HCT116 (cell line): ENCODE data around the gene EIF6. TPM values are rescaled to one million over a fixed set of nuclear protein-coding genes. Genes with fewer than 3 reads are reported as not detected.

ENCODE experiments used
- ATAC-seq: fragments of 200-7000 bp; cut with Tn5 transposase; 2 replicates; pipeline ENCODE4 v1.9.1; 2020; ENCODE audit warnings: mild to moderate bottlenecking, moderate library complexity
- BruUV-seq: library from RNA; stranded (reverse); fragments of 400-500 nt; replicated peaks from 2 replicates; lab custom pipeline; 2021; lab: Mats Ljungman, UMichigan
- CTCF ChIA-PET: fragments of 300-600 bp; sonication (Branson Sonifier 250); formaldehyde crosslinking; loops from one replicate; lab custom pipeline; 2021; ENCODE audit warnings: antibody characterized with exemption; lab: Charles Lee
- POLR2A ChIA-PET: fragments of 300-600, 350-600 bp; sonication (Branson Sonifier 250); formaldehyde crosslinking; loops from one replicate; lab custom pipeline; 2021; ENCODE audit warnings: antibody characterized with exemption; lab: Charles Lee
- RAD21 ChIA-PET, 2 experiments: fragments of 300-600 bp; sonication (Branson Sonifier 250); formaldehyde crosslinking; loops; one replicate each; lab custom pipeline; 2023; ENCODE audit warnings: low total read pairs in 2 of 2; ENCODE audit not compliant: uncharacterized antibody in 2 of 2, unreplicated experiment in 2 of 2, low non-redundant PET in 1 of 2; lab: Charles Lee
- DNase-seq: peaks from one replicate; pipeline ENCODE4 v3.0.0-alpha.2; 2010; ENCODE audit warnings: low read depth, low spot score
- H2AFZ ChIP-seq: fragments of 200-600 bp; shearing (Covaris generic), sonication (generic); 2 replicates; pipeline ENCODE4 v1.6.1; 2017; ENCODE audit warnings: low read depth, mixed run types, mixed read lengths, antibody characterized with exemption, low read length; ENCODE audit not compliant: poor library complexity, severe bottlenecking
- H3K27ac ChIP-seq: 2 replicates; pipeline ENCODE4 v1.5.1; 2012; ENCODE audit warnings: low read depth, low read length
- H3K27me3 ChIP-seq: fragments of 200-600 bp; sonication (generic); 2 replicates; pipeline ENCODE4 v1.6.1; 2016; ENCODE audit warnings: mixed run types, low read length, mixed read lengths; ENCODE audit not compliant: insufficient read depth
- H3K36me3 ChIP-seq, 2 experiments: fragments of 200-500 bp in 1 of 2; fragments of 200-600 bp in 1 of 2; sonication (Bioruptor generic) in 1 of 2; sonication (generic) in 1 of 2; 2 replicates each; pipeline versions ENCODE4 v1.5.1 to v1.6.1; 2014 to 2016; ENCODE audit warnings: low read length in 2 of 2, inconsistent platforms in 1 of 2, mixed read lengths in 1 of 2, mixed run types in 1 of 2; ENCODE audit not compliant: insufficient read depth in 2 of 2, control insufficient read depth in 1 of 2
- H3K4me1 ChIP-seq, 2 experiments: fragments of 200-600 bp in 1 of 2; sonication (generic) in 1 of 2; 2 replicates each; pipeline versions ENCODE4 v1.5.1 to v1.6.1; 2012 to 2017; ENCODE audit warnings: low read length in 2 of 2, inconsistent platforms in 1 of 2, mild to moderate bottlenecking in 1 of 2, mixed read lengths in 1 of 2, mixed run types in 1 of 2, moderate library complexity in 1 of 2; ENCODE audit not compliant: insufficient read depth in 2 of 2, control insufficient read depth in 1 of 2
- H3K4me2 ChIP-seq: fragments of 200-600 bp; sonication (generic); 2 replicates; pipeline ENCODE4 v1.6.1; 2017; ENCODE audit warnings: mixed run types, low read length, mixed read lengths
- H3K4me3 ChIP-seq, 2 experiments: fragments of 200-600 bp in 1 of 2; sonication (generic) in 1 of 2; replicated peaks in 1 of 2; 2 replicates each; pipeline ENCODE4 v1.5.1; 2011 to 2016; ENCODE audit warnings: low read length in 2 of 2, control low read depth in 1 of 2, low read depth in 1 of 2, mild to moderate bottlenecking in 1 of 2, mixed read lengths in 1 of 2, mixed run types in 1 of 2
- H3K79me2 ChIP-seq: fragments of 200-600 bp; sonication (generic); 2 replicates; pipeline ENCODE4 v1.6.1; 2017; ENCODE audit warnings: mild to moderate bottlenecking, mixed run types, low read length, moderate library complexity, mixed read lengths; ENCODE audit not compliant: insufficient read depth
- H3K9ac ChIP-seq: fragments of 200-600 bp; sonication (generic); 2 replicates; pipeline ENCODE4 v1.6.1; 2016; ENCODE audit warnings: low read length, mixed read lengths
- H3K9me2 ChIP-seq: fragments of 200-600 bp; sonication (generic), shearing (Covaris generic); 2 replicates; pipeline ENCODE4 v1.6.1; 2017; ENCODE audit warnings: mixed run types, mild to moderate bottlenecking, moderate library complexity; ENCODE audit not compliant: insufficient read depth
- H3K9me3 ChIP-seq, 2 experiments: fragments of 200-500 bp in 1 of 2; fragments of 200-600 bp in 1 of 2; sonication (Bioruptor generic) in 1 of 2; sonication (generic) in 1 of 2; 2 replicates each; pipeline ENCODE4 v1.6.1; 2014 to 2017; ENCODE audit warnings: low read length in 2 of 2, mixed read lengths in 2 of 2, inconsistent platforms in 1 of 2, low read depth in 1 of 2, mild to moderate bottlenecking in 1 of 2, mixed run types in 1 of 2, moderate library complexity in 1 of 2; ENCODE audit not compliant: control insufficient read depth in 1 of 2, insufficient read depth in 1 of 2
- H4K20me1 ChIP-seq: fragments of 200-600 bp; sonication (generic), shearing (Covaris generic); 2 replicates; pipeline ENCODE4 v1.6.1; 2017; ENCODE audit warnings: mixed run types, mild to moderate bottlenecking, moderate library complexity; ENCODE audit not compliant: insufficient read depth
- CBX3 ChIP-seq: IDR thresholded peaks from 2 replicates; pipeline ENCODE4 v1.6.1; 2012; ENCODE audit warnings: low read depth
- CEBPB ChIP-seq: IDR thresholded peaks from 2 replicates; pipeline ENCODE4 v1.6.1; 2012; ENCODE audit warnings: low read depth
- ELF1 ChIP-seq: IDR thresholded peaks from 2 replicates; pipeline ENCODE4 v1.6.1; 2012; ENCODE audit warnings: low read depth, borderline replicate concordance
- EZH2 ChIP-seq: fragments of 200-600 bp; sonication (generic); IDR thresholded peaks from 2 replicates; pipeline ENCODE4 v1.6.1; 2017; ENCODE audit warnings: antibody characterized with exemption, mixed run types
- EZH2phosphoT487 ChIP-seq: fragments of 200-600 bp; IDR thresholded peaks from 2 replicates; pipeline ENCODE4 v1.6.1; 2018; ENCODE audit warnings: antibody characterized with exemption, borderline replicate concordance
- FOSL1 ChIP-seq: IDR thresholded peaks from 2 replicates; pipeline ENCODE4 v1.6.1; 2012; ENCODE audit warnings: low read depth
- JUND ChIP-seq: IDR thresholded peaks from 2 replicates; pipeline ENCODE4 v1.6.1; 2012
- POLR2A ChIP-seq: IDR thresholded peaks from 2 replicates; pipeline ENCODE4 v1.7.0; 2011; ENCODE audit warnings: borderline replicate concordance; ENCODE audit not compliant: insufficient read depth, insufficient read length; ENCODE audit errors: extremely low read depth
- POLR2AphosphoS5 ChIP-seq: IDR thresholded peaks from 2 replicates; pipeline ENCODE4 v1.6.1; 2011; ENCODE audit warnings: mild to moderate bottlenecking, low read depth, low read length, moderate library complexity
- RAD21 ChIP-seq: IDR thresholded peaks from 2 replicates; pipeline ENCODE4 v1.6.1; 2012; ENCODE audit warnings: low read depth, mild to moderate bottlenecking
- SIN3A ChIP-seq: IDR thresholded peaks from 2 replicates; pipeline ENCODE4 v1.6.1; 2012; ENCODE audit warnings: low read depth
- SP1 ChIP-seq: IDR thresholded peaks from 2 replicates; pipeline ENCODE4 v1.6.1; 2012; ENCODE audit warnings: low read depth
- SRF ChIP-seq: IDR thresholded peaks from 2 replicates; pipeline ENCODE4 v1.6.1; 2012; ENCODE audit warnings: low read depth
- TCF7L2 ChIP-seq: IDR thresholded peaks from 2 replicates; pipeline ENCODE4 v1.7.0; 2011; ENCODE audit warnings: borderline replicate concordance, inconsistent platforms; ENCODE audit not compliant: insufficient read depth, insufficient read length; ENCODE audit errors: extremely low read depth
- YY1 ChIP-seq: IDR thresholded peaks from 2 replicates; pipeline ENCODE4 v1.6.1; 2011; ENCODE audit warnings: low read length, low read depth, moderate library complexity, mild to moderate bottlenecking; ENCODE audit not compliant: insufficient replicate concordance; ENCODE audit errors: extremely low read depth
- ZFX ChIP-seq: fragments of 450-650 bp; IDR thresholded peaks from 2 replicates; pipeline ENCODE4 v1.6.1; 2017
- intact Hi-C: fragments of 100-400 bp; cut with micrococcal nuclease; formaldehyde crosslinking; loops from 2 replicates; pipeline ENCODE4 v1.10.0; 2022
- total RNA-seq: library from RNA; stranded (reverse); gene quantifications from one replicate; pipeline ENCODE4 v1.2.1, GENCODE V29; 2021; ENCODE audit not compliant: unreplicated experiment
- TF ChIP-seq, protein P1 (sequence below): IDR thresholded peaks from 2 replicates; pipeline ENCODE4 v1.6.1; 2012
- TF ChIP-seq, protein P2 (sequence below): IDR thresholded peaks from 2 replicates; pipeline ENCODE4 v1.6.1; 2011; ENCODE audit warnings: mild to moderate bottlenecking, low read length, moderate library complexity; ENCODE audit not compliant: insufficient replicate concordance; ENCODE audit errors: extremely low read depth

Gene EIF6
- total RNA-seq, 1 experiment from 2014 or later, result 209 TPM

DNA sequence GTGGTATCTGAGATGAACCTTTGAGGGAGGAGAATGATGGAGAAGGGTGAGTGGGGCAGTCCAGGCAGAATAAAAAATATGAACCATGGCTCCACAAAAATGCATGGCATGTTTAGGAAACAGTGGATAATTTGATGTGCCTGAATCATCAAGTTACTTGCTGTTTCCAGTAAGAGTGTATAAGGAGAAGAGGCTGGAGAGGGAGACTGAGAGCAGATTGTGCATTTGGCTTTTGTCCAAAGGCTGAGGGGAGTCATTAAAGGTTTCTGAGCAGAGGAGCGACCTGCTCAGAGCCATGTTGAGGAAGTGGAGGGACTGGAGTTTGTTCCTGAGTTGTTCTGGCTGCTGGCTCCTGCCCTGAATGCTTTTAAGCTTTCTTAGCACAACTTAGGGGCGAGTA is 52.0 kb downstream of the EIF6 start:
- ChIA-PET CTCF (no interaction called here), RAD21 (no interaction called here), POLR2A (no interaction called here)
- intact Hi-C loops, result no loop called here
- DNase-seq (no peak), ATAC-seq (no peak)
- H3K4me3 ChIP-seq, result no peak overlapping the region
- TF ChIP-seq SRF, result no peak
- no peak for TF ChIP-seq SIN3A
- no peak for TF ChIP-seq CEBPB
- no peak for TF ChIP-seq YY1
- TF ChIP-seq SP1, result no peak
- no peak for TF ChIP-seq RAD21
- no peak for TF ChIP-seq FOSL1
- TF ChIP-seq ZFX, result no peak
- no peak for TF ChIP-seq CBX3
- TF ChIP-seq, protein P1, sequence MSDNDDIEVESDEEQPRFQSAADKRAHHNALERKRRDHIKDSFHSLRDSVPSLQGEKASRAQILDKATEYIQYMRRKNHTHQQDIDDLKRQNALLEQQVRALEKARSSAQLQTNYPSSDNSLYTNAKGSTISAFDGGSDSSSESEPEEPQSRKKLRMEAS, result no peak
- no peak for TF ChIP-seq EZH2phosphoT487
- no peak for TF ChIP-seq POLR2AphosphoS5
- no peak for TF ChIP-seq ELF1
- TF ChIP-seq TCF7L2, result no peak
- TF ChIP-seq JUND, result no peak
- TF ChIP-seq, protein P2, sequence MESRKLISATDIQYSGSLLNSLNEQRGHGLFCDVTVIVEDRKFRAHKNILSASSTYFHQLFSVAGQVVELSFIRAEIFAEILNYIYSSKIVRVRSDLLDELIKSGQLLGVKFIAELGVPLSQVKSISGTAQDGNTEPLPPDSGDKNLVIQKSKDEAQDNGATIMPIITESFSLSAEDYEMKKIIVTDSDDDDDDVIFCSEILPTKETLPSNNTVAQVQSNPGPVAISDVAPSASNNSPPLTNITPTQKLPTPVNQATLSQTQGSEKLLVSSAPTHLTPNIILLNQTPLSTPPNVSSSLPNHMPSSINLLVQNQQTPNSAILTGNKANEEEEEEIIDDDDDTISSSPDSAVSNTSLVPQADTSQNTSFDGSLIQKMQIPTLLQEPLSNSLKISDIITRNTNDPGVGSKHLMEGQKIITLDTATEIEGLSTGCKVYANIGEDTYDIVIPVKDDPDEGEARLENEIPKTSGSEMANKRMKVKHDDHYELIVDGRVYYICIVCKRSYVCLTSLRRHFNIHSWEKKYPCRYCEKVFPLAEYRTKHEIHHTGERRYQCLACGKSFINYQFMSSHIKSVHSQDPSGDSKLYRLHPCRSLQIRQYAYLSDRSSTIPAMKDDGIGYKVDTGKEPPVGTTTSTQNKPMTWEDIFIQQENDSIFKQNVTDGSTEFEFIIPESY, result no peak
- no peak for TF ChIP-seq POLR2A
- no peak for TF ChIP-seq EZH2
- no peaks in the 10 kb centered on the region for H3K9me2 ChIP-seq
- no peak overlapping the region for H2AFZ ChIP-seq
- H3K79me2 ChIP-seq, result no peaks in the 10 kb centered on the region
- no peaks in the 10 kb centered on the region for H3K9me3 ChIP-seq
- no peaks in the 10 kb centered on the region for H3K27me3 ChIP-seq
- H3K27ac ChIP-seq, result no peak overlapping the region
- no peak overlapping the region for H3K4me2 ChIP-seq
- H4K20me1 ChIP-seq, result no peaks in the 10 kb centered on the region
- H3K36me3 ChIP-seq, result no peaks in the 10 kb centered on the region
- no peak overlapping the region for H3K9ac ChIP-seq
- no peaks in the 10 kb centered on the region for H3K4me1 ChIP-seq
- no TSS peak for BruUV-seq

Other genes starting within 250 kb of the EIF6 start
- gene TRPC4AP, start 192.0 kb downstream of the EIF6 start, total RNA-seq, result 48.6 TPM
- gene EDEM2, start 137.4 kb downstream of the EIF6 start, total RNA-seq, result 22.8 TPM
- 52.0 TPM for gene PROCR, start 112.7 kb downstream of the EIF6 start, total RNA-seq
- gene MMP24, start 58.1 kb downstream of the EIF6 start, total RNA-seq, result not detected
- gene MMP24OS, start 6.7 kb downstream of the EIF6 start, total RNA-seq, result 59.6 TPM
- gene FAM83C, start 7.7 kb upstream of the EIF6 start, total RNA-seq, result not detected
- 51.7 TPM for gene UQCC1, start 127.2 kb upstream of the EIF6 start, total RNA-seq
- gene GDF5, start 153.5 kb upstream of the EIF6 start, total RNA-seq, result not detected
- 42.3 TPM for gene CEP250, start 170.8 kb upstream of the EIF6 start, total RNA-seq
- gene C20orf173, start 244.9 kb upstream of the EIF6 start, total RNA-seq, result not detected